Measurements from ENCODE around the gene DHX40. TPM values are rescaled to one million over a fixed set of nuclear protein-coding genes. Genes with fewer than 3 reads are reported as not detected.

The DHX40 gene
- total and polyA plus RNA-seq, 2 of the 8 experiments (the other 6 are each of a cell fraction or from before 2014, with no cell fraction given): 13.5 to 28.3 TPM

DNA sequence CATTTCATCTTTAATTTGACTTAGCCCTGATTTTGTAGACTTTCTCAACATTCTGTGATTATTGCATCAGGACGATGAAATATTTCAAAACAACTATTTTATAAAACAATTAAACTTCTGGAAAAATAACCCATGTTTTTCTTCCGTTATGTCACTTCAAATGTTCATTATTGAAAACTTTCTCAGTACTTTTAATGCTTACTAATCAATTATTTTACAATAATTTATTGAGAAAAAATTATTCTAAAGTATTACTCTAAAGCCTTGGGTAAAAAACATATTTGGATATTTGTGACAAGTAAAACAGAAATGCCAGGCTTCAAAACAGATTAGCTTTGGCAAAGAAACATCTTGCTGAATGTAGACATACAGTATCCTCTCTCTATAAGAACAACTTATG is 46.3 kb upstream of the DHX40 start:
- H4K5ac ChIP-seq (ENCODE audit: insufficient read length, low read depth, low read length): no peak overlapping the region
- H3K27me3 ChIP-seq (replicated peaks in 1 of 4; ENCODE audit: control insufficient read depth in 3 of 4, extremely low read depth in 1 of 4, insufficient read depth in 3 of 4, low read length in 3 of 4): no peaks in the 10 kb centered on the region
- no peak overlapping the region for H2BK20ac ChIP-seq (ENCODE audit: low read length)
- H3K4me3 ChIP-seq (ENCODE audit: extremely low read depth in 1 of 4, insufficient read depth in 2 of 4, low read depth in 3 of 4, low read length in 4 of 4): no peak overlapping the region
- H3K79me2 ChIP-seq (ENCODE audit: control insufficient read depth in 1 of 2, insufficient read depth in 2 of 2, low read length in 2 of 2): no peaks in the 10 kb centered on the region
- no peak overlapping the region for H3K9ac ChIP-seq (replicated peaks in 1 of 4; ENCODE audit: extremely low read depth in 1 of 4, low read depth in 3 of 4, low read length in 3 of 4)
- H3K14ac ChIP-seq (ENCODE audit: insufficient read length): no peak overlapping the region
- H2BK120ac ChIP-seq (replicated peaks; ENCODE audit: low read depth, low read length): no peak overlapping the region
- FAIRE-seq (no peak), DNase-seq (ENCODE audit: low read depth in 1 of 2, low spot score in 2 of 2) (no peak)
- WGBS, 2 experiments (ENCODE audit: extremely low coverage in 1 of 2, insufficient coverage in 1 of 2, insufficient read length in 1 of 2, insufficient replicate concordance in 2 of 2, low coverage in 1 of 2, low lambda C conversion rate in 2 of 2, missing lambda C conversion rate in 1 of 2): 88% methylated on average over 2 of the region's 2 CpGs; no CpG with 5 or more reads in 1 of the 2 experiments
- no peak overlapping the region for H2BK15ac ChIP-seq (ENCODE audit: low read length)
- no peak overlapping the region for H3K27ac ChIP-seq (ENCODE audit: low read depth, low read length)
- no peak overlapping the region for H2BK5ac ChIP-seq (ENCODE audit: low read depth, low read length)
- no peak overlapping the region for H2AFZ ChIP-seq (ENCODE audit: low read length)
- H3K9me3 ChIP-seq (ENCODE audit: insufficient read depth in 2 of 2, low read depth in 1 of 2, low read length in 1 of 2): no peaks in the 10 kb centered on the region
- no peaks in the 10 kb centered on the region for H3K23me2 ChIP-seq (ENCODE audit: low read depth, low read length)
- H3K79me1 ChIP-seq (ENCODE audit: low read depth, low read length): no peaks in the 10 kb centered on the region
- H3K56ac ChIP-seq (replicated peaks; ENCODE audit: insufficient read length, low read depth, low read length): no peak overlapping the region
- H3K4me1 ChIP-seq (replicated peaks in 1 of 4; ENCODE audit: control insufficient read depth in 3 of 4, insufficient read depth in 4 of 4, low read length in 3 of 4): no peaks in the 10 kb centered on the region
- H4K8ac ChIP-seq (ENCODE audit: extremely low read depth, insufficient read depth, low read length): no peak overlapping the region
- H3K36me3 ChIP-seq (ENCODE audit: control insufficient read depth in 2 of 4, insufficient read depth in 4 of 4, low read length in 3 of 4): no peaks in the 10 kb centered on the region
- no peaks in the 10 kb centered on the region for H4K20me1 ChIP-seq (replicated peaks in 1 of 2; ENCODE audit: control insufficient read depth in 1 of 2, insufficient read depth in 2 of 2, low read length in 2 of 2)
- H3K4ac ChIP-seq (replicated peaks; ENCODE audit: insufficient read length, low read depth, low read length): no peak overlapping the region
- ChIA-PET POLR2A (ENCODE audit: partially characterized antibody) (no interaction called here), CTCF (ENCODE audit: partially characterized antibody) (interaction anchor here (0.9 to 4.7 kb wide), 6 partner anchors 9 to 208 kb away, joined by 3 to 31 read pairs (median 4); no protein-coding TSS in a partner anchor)
- TF ChIP-seq CBX8 (IDR thresholded peaks at IDR 0.05; ENCODE audit: borderline replicate concordance, low read depth, low read length): no peak
- no peak for TF ChIP-seq CHD2 (IDR thresholded peaks at IDR 0.05; ENCODE audit: low read length)
- no peak for TF ChIP-seq ASH2L (IDR thresholded peaks at IDR 0.05; ENCODE audit: low read length)
- no peak for TF ChIP-seq JUND (IDR thresholded peaks at IDR 0.05; ENCODE audit: low read length)
- no peak for TF ChIP-seq CHD1 (IDR thresholded peaks at IDR 0.05; ENCODE audit: low read depth, low read length)
- TF ChIP-seq FOSL1 (IDR thresholded peaks at IDR 0.05; ENCODE audit: insufficient read depth, low read depth, low read length): no peak
- TF ChIP-seq, protein P1, sequence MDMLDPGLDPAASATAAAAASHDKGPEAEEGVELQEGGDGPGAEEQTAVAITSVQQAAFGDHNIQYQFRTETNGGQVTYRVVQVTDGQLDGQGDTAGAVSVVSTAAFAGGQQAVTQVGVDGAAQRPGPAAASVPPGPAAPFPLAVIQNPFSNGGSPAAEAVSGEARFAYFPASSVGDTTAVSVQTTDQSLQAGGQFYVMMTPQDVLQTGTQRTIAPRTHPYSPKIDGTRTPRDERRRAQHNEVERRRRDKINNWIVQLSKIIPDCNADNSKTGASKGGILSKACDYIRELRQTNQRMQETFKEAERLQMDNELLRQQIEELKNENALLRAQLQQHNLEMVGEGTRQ (IDR thresholded peaks at IDR 0.05; ENCODE audit: low read length): no peak
- no peak for TF ChIP-seq SP2 (IDR thresholded peaks at IDR 0.05; ENCODE audit: low read length)
- no peak for TF ChIP-seq BACH1 (IDR thresholded peaks at IDR 0.05; ENCODE audit: low read length)
- TF ChIP-seq, protein P2, sequence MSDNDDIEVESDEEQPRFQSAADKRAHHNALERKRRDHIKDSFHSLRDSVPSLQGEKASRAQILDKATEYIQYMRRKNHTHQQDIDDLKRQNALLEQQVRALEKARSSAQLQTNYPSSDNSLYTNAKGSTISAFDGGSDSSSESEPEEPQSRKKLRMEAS (IDR thresholded peaks at IDR 0.05): no peak
- no peak for TF ChIP-seq CEBPB (IDR thresholded peaks at IDR 0.05; ENCODE audit: low read depth, low read length)
- TF ChIP-seq CBX5 (IDR thresholded peaks at IDR 0.05; ENCODE audit: low read depth, low read length): no peak
- TF ChIP-seq SIN3A (conservative IDR thresholded peaks at IDR 0.05 in 1 of 2, IDR thresholded peaks at IDR 0.05 in 1 of 2; ENCODE audit: low read depth in 1 of 2, low read length in 2 of 2): no peak
- no peak overlapping the region for H3K4me2 ChIP-seq (ENCODE audit: insufficient read depth in 1 of 2, low read depth in 2 of 2, low read length in 2 of 2)
- H2AK5ac ChIP-seq (ENCODE audit: low read depth, low read length): no peak overlapping the region
- H3K18ac ChIP-seq (ENCODE audit: extremely low read depth, low read length): no peak overlapping the region
- no peak overlapping the region for H2BK12ac ChIP-seq (ENCODE audit: low read depth, low read length)
- H4K91ac ChIP-seq (replicated peaks; ENCODE audit: insufficient read length, low read length): no peak overlapping the region
- H3K23ac ChIP-seq (ENCODE audit: insufficient read length): no peak overlapping the region
